Measurements from ENCODE around the gene SAMD14.

DNA sequence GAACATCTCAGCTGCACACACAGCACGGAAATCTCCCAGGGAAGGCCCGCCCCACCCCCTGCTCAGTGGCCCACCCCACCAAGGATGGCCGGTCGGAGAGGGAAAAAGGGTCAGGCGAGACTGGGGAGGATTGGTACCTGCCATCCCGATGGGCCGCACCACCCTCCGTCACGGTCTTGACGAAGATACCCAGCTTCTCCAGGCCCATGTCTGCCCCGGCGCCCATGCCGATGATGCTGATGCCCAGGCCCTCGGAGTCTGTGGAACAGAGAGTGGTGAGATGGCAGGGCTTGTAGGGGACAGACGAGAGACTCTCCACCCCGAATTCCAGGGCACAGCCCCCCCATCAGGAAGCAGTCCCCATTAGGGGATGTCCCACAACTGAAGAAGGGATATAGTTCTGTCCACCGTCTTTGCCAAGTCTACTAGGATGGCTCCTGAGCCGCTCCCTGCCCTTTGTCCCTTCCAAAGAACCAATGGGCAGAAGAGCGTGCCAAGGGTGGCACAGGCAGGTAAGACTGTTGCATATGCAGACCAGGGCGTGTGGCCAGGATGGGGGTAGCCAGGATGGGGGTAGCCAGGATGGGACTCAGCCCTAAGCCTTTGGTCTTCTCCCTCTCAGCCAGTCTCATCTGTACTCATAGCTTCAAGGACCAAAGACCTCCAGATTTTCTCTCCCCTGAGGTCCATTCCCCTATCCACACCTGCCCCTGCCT lies 13.7 kb upstream of the SAMD14 start:
- TF ChIP-seq CTCF (conservative IDR thresholded peaks at IDR 0.05): no peak
- no peak for TF ChIP-seq ZFX (IDR thresholded peaks at IDR 0.05)

All from C4-2B (cell line).